SU-DHL-6 (cell line): Measurements from ENCODE around the gene SULF2.

Source experiments
- EZH2phosphoT487 ChIP-seq: fragments of 200-600 bp; sonication (generic), shearing (Covaris generic); conservative IDR thresholded peaks from 2 replicates; pipeline ENCODE4 v1.6.1; 2018; ENCODE audit warnings: mild to moderate bottlenecking, antibody characterized with exemption, low read length, moderate library complexity, mixed read lengths
- TF ChIP-seq, protein P1 (sequence below): fragments of 200-600 bp; sonication (generic); IDR thresholded peaks from one replicate; pipeline ENCODE4 v1.5.1; 2017; ENCODE audit warnings: antibody characterized with exemption, mild to moderate bottlenecking, low read length, moderate library complexity; ENCODE audit not compliant: insufficient read depth, poor library complexity, severe bottlenecking

DNA sequence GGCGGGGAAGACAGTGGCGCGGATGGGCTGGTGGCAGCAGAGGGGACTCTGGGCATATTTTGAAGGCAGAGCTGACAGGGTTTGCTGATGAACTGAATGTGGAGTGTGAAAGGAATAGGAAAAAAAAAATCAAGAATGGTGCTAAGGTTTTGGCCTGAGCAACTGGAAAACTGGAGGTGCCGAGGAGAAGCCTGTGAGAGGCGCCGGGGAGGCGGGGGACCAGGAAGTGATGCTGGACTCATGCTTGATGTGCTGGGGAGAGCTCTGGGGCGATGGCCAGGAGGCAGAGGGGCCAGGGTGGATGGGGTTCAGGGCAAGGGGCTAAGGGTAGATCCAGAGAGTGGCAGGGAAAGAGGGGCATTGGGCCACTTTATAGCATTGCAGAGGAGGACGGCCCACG is 55.8 kb downstream of the SULF2 start:
- no peak for TF ChIP-seq EZH2phosphoT487
- TF ChIP-seq, protein P1, sequence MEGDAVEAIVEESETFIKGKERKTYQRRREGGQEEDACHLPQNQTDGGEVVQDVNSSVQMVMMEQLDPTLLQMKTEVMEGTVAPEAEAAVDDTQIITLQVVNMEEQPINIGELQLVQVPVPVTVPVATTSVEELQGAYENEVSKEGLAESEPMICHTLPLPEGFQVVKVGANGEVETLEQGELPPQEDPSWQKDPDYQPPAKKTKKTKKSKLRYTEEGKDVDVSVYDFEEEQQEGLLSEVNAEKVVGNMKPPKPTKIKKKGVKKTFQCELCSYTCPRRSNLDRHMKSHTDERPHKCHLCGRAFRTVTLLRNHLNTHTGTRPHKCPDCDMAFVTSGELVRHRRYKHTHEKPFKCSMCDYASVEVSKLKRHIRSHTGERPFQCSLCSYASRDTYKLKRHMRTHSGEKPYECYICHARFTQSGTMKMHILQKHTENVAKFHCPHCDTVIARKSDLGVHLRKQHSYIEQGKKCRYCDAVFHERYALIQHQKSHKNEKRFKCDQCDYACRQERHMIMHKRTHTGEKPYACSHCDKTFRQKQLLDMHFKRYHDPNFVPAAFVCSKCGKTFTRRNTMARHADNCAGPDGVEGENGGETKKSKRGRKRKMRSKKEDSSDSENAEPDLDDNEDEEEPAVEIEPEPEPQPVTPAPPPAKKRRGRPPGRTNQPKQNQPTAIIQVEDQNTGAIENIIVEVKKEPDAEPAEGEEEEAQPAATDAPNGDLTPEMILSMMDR = no peak
